C4-2B (cell line): ENCODE results near the gene ABCA6.

Experiments
- ZFX ChIP-seq: fragments of 450-650 bp; IDR thresholded peaks from 2 replicates; pipeline ENCODE4 v1.6.1; 2017
- TF ChIP-seq, protein P1 (sequence below): fragments of 450-650 bp; conservative IDR thresholded peaks from 2 replicates; pipeline ENCODE4 v1.5.1; 2017; ENCODE audit warnings: mild to moderate bottlenecking

GRCh38 chr17:69103557-69104233 is 38.0 kb downstream of the ABCA6 start:
- TF ChIP-seq, protein P1, sequence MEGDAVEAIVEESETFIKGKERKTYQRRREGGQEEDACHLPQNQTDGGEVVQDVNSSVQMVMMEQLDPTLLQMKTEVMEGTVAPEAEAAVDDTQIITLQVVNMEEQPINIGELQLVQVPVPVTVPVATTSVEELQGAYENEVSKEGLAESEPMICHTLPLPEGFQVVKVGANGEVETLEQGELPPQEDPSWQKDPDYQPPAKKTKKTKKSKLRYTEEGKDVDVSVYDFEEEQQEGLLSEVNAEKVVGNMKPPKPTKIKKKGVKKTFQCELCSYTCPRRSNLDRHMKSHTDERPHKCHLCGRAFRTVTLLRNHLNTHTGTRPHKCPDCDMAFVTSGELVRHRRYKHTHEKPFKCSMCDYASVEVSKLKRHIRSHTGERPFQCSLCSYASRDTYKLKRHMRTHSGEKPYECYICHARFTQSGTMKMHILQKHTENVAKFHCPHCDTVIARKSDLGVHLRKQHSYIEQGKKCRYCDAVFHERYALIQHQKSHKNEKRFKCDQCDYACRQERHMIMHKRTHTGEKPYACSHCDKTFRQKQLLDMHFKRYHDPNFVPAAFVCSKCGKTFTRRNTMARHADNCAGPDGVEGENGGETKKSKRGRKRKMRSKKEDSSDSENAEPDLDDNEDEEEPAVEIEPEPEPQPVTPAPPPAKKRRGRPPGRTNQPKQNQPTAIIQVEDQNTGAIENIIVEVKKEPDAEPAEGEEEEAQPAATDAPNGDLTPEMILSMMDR = no peak
- no peak for TF ChIP-seq ZFX
